Bone marrow (tissue), 2 donors: ENCODE results near the gene CYP2E1.
"Not testable (repeated sequence)": the region's sequence is repeated elsewhere in the genome, so short reads cannot be mapped to it uniquely, and the experiment has no call there.

Source experiments
- DNase-seq, 2 donors: peaks; one replicate each; lab custom pipeline; 2025; lab: John Stamatoyannopoulos, UW

CYP2E1 gene

DNA sequence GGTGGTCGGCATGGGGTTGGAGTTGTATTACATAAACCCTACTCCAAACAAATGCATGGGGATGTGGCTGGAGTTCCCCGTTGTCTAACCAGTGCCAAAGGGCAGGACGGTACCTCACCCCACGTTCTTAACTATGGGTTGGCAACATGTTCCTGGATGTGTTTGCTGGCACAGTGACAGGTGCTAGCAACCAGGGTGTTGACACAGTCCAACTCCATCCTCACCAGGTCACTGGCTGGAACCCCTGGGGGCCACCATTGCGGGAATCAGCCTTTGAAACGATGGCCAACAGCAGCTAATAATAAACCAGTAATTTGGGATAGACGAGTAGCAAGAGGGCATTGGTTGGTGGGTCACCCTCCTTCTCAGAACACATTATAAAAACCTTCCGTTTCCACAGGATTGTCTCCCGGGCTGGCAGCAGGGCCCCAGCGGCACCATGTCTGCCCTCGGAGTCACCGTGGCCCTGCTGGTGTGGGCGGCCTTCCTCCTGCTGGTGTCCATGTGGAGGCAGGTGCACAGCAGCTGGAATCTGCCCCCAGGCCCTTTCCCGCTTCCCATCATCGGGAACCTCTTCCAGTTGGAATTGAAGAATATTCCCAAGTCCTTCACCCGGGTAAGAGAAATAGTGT is at the start of gene CYP2E1:
Gene CYP2E1 (plus strand): TSS at position 407 of the 632 bp plus-strand sequence. CDS start 33 bp downstream, at position 440.
- no peak for DNase-seq

GRCh38 chr10:133481086-133481643 is 46.0 kb upstream of the CYP2E1 start:
- DNase-seq, result no peak

GRCh38 chr10:133481657-133482056 is 45.5 kb upstream of the CYP2E1 start:
- no peak for DNase-seq

- DNase-seq, result no peak
Measured at GRCh38 chr10:133484818-133485217, 42.3 kb upstream of the CYP2E1 start.

- no peak for DNase-seq
Measured at GRCh38 chr10:133487085-133487484, 40.1 kb upstream of the CYP2E1 start.

GRCh38 chr10:133488354-133488753 is 38.8 kb upstream of the CYP2E1 start:
- no peak for DNase-seq

- no peak for DNase-seq
Measured at GRCh38 chr10:133489816-133490588, 37.2 kb upstream of the CYP2E1 start.

DNA sequence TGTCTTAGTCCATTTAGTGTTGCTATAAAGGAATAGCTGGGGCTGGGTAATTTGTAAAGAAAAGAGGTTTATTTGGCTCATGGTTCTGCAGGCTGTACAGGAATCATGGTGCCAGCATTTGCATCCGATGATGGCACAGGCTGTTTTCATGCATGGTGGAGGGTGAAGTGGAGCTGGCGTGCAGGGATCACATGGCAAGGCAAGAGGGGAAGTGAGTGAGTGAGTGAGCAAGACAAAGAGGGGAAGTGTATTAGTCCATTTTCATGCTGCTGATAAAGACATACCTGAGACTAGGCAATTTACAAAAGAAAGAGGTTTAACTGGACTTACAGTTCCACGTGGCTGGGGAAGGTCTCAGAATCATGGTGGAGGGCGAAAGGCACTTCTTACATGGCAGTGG is 33.6 kb upstream of the CYP2E1 start:
- not testable (repeated sequence) for DNase-seq

DNA sequence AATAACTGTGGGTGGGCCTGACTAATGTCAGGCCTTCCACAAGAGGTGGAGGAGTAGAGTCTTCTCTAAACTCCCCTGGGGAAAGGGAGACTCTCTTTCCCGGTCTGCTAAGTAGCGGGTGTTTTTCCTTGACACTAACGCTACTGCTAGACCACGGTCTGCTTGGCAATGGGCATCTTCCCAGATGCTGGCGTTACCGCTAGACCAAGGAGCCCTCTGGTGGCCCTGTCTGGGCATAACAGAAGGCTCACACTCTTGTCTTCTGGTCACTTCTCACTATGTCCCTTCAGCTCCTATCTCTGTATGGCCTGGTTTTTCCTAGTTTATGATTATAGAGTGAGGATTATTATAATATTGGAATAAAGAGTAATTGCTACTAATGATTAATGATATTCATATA is 29.8 kb upstream of the CYP2E1 start:
- DNase-seq, result not testable (repeated sequence)

- DNase-seq, result not testable (repeated sequence)
Measured at GRCh38 chr10:133499176-133499575, 28.0 kb upstream of the CYP2E1 start.

- DNase-seq, result not testable (repeated sequence)
Measured at GRCh38 chr10:133500897-133501296, 26.3 kb upstream of the CYP2E1 start.

DNA sequence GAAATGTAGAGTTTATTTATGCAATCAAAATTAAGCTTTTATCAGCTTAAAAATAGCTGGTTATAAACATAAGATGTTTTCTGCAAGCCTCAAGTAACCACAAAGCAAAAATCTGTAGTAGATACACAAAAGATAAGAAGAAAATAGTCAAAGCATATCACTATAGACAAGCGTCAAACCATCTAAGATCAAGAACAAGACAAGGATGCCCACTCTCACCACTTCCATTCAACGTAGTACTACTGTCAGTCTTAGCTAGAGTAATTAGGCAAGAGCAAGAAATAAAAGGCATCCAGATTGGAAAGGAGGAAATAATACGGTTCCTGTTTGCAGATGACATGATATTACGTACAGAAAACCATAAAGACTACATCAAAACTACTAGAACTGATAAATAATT is 17.5 kb upstream of the CYP2E1 start:
- DNase-seq, result no peak

DNA sequence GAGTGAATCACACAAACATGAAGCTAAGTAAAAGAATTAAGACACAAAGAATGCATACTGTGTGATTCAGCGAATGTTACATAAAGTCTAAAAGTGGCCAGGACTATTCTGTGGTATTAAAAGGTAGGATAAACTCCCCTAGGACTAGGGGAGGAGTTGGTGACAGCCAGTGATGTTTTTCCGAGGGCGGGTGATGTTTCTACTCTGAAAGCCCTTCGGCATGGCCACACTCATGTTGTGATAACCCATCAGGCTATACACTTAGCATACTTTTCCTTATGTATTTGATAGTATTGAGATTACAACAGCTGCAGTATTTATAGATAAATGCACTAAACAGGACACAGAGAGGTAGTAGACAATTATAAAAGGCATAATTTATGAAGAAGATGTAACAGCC is 15.8 kb upstream of the CYP2E1 start:
- no peak for DNase-seq

DNA sequence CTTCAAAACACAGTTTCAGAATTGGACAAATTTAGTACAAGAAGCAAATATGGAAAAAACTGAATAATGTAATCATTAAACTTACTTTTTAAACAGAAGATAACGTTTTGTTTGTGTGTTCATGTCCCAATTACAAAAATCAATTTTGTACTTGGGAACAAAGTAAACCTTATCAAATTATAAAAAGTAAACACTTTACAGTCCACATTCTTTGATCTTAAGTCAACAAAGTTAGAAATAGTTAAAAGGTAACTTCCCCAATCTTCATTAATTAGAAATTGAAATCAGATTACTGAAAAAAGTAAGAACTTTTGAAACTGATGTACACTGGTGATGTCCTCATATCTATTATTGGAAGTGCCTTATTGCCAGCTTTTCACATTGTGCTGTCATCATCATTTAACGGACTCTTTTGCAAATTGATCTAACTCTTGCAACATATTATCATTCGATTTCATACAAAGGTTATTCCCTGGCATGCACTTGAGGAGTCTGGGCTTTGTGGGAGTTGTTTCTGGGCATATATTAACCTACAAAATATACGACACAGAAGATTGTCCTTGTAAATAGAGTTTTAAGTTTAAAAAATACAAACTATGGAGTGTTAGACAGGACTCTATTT is 15.1 kb upstream of the CYP2E1 start:
- no peak for DNase-seq

GRCh38 chr10:133515471-133515870 is 11.7 kb upstream of the CYP2E1 start:
- DNase-seq, result no peak

- no peak for DNase-seq
Measured at GRCh38 chr10:133516057-133516456, 11.1 kb upstream of the CYP2E1 start.

- not testable (repeated sequence) for DNase-seq
Measured at GRCh38 chr10:133518517-133518916, 8.6 kb upstream of the CYP2E1 start.

DNA sequence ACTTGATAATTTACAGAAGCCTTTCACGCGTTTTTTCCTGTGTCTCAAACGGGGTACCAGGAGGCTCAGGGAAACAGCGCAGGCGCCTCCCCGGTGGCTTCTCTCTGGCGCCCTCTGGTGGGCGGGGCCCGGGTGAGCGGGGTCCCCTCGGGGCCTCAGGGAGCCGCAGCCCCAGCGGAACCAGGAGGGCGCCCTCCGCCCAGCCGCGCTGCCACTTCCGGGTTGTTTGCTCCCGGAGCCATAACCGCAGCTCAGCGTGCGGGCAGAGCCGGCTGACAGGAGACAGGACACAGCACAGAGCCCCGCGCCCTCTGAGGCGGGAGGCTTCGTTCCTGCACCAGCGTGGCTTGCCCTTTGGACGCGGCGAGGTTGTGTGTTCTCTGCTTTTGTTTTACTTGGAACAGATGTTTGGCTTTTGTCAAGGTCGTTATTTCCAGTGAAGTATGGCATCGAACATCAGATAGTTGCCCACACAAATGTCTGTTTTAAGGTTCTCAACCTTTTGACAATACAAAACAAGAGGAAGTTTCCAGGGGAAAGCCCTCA is 6.9 kb upstream of the CYP2E1 start:
- peak; percentile 32 to 60 for DNase-seq

GRCh38 chr10:133523631-133524203 is 3.4 kb upstream of the CYP2E1 start:
- no peak for DNase-seq

- no peak for DNase-seq
Measured at GRCh38 chr10:133525444-133525843, 1.7 kb upstream of the CYP2E1 start.

GRCh38 chr10:133527771-133528271 is 658 bp downstream of the CYP2E1 start:
- no peak for DNase-seq

DNA sequence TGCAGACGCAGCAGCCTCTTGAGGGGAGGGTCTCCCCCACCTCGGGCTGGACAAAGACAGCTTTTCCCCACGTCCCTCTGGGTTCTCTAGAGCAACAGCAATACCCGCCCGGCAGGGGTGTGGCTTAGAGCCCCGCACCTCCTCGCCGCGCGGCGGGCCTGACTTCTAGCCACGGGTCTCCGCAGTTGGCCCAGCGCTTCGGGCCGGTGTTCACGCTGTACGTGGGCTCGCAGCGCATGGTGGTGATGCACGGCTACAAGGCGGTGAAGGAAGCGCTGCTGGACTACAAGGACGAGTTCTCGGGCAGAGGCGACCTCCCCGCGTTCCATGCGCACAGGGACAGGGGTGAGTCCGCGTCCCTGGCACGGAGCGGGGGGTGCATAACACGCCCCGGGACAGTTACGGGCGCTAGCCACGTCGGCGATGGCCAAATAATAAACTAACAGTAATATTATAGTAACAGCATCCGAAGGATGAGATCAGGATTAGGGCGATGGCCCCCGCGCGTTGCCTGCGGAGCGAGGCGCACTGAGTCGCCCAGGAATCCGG is 1.2 kb downstream of the CYP2E1 start:
- no peak for DNase-seq
